ENCODE measurements around the gene CASK.

Gene CASK

GRCh38 chrX:41906515-41907187 lies 16.7 kb downstream of the CASK start:
- no peak for DNase-seq

- DNase-seq, result no peak
Observed at GRCh38 chrX:41903544-41903943, 19.8 kb downstream of the CASK start.

- no peak for DNase-seq
Observed at GRCh38 chrX:41900321-41900720, 23.0 kb downstream of the CASK start.

GRCh38 chrX:41895826-41896225 lies 27.5 kb downstream of the CASK start:
- no peak for DNase-seq

GRCh38 chrX:41890026-41890423 lies 33.3 kb downstream of the CASK start:
- DNase-seq, result no peak

GRCh38 chrX:41889317-41890025 lies 33.9 kb downstream of the CASK start:
- DNase-seq, result peak; percentile 80

- DNase-seq, result no peak
Observed at GRCh38 chrX:41887691-41888090, 35.7 kb downstream of the CASK start.

- DNase-seq, result no peak
Observed at GRCh38 chrX:41885724-41886123, 37.6 kb downstream of the CASK start.

GRCh38 chrX:41881166-41881565 lies 42.2 kb downstream of the CASK start:
- no peak for DNase-seq

- peak; percentile 25 for DNase-seq
Observed at GRCh38 chrX:41877167-41877566, 46.2 kb downstream of the CASK start.

- DNase-seq, result no peak
Observed at GRCh38 chrX:41875142-41875541, 48.2 kb downstream of the CASK start.

GRCh38 chrX:41870719-41871151 lies 52.6 kb downstream of the CASK start:
- peak; percentile 72 for DNase-seq

- DNase-seq, result no peak
Observed at GRCh38 chrX:41868392-41868977, 54.9 kb downstream of the CASK start.

- DNase-seq, result no peak
Observed at GRCh38 chrX:41863343-41864203, 59.8 kb downstream of the CASK start.

GRCh38 chrX:41862562-41863184 lies 60.7 kb downstream of the CASK start:
- DNase-seq, result no peak

- DNase-seq, result no peak
Observed at GRCh38 chrX:41858161-41858775, 65.1 kb downstream of the CASK start.

GRCh38 chrX:41857670-41858069 lies 65.7 kb downstream of the CASK start:
- DNase-seq, result no peak

- no peak for DNase-seq
Observed at GRCh38 chrX:41846714-41847113, 76.6 kb downstream of the CASK start.

- DNase-seq, result no peak
Observed at GRCh38 chrX:41837270-41837944, 85.9 kb downstream of the CASK start.

- DNase-seq, result no peak
Observed at GRCh38 chrX:41828826-41829225, 94.5 kb downstream of the CASK start.

- DNase-seq, result no peak
Observed at GRCh38 chrX:41827886-41828285, 95.5 kb downstream of the CASK start.

GRCh38 chrX:41825796-41826195 lies 97.6 kb downstream of the CASK start:
- no peak for DNase-seq
